Smooth muscle cell (in vitro differentiated cells): ENCODE data around the gene CA7. TPM values are rescaled to one million over a fixed set of nuclear protein-coding genes. Genes with fewer than 3 reads are reported as not detected.
A peak's percentile ranks its signal among the peaks of the same experiment; 100 is the strongest.

Experiments
- DNase-seq: peaks from one replicate; lab custom pipeline; 2025; ENCODE audit not compliant: unreplicated experiment; lab: John Stamatoyannopoulos, UW
- H2AFZ ChIP-seq: fragments of 200-600 bp; sonication (generic); 2 replicates; pipeline ENCODE4 v1.6.0; 2016; ENCODE audit warnings: antibody characterized with exemption, low read depth, mild to moderate bottlenecking
- H3F3A ChIP-seq: fragments of 200-600 bp; sonication (generic); 2 replicates; pipeline ENCODE4 v1.6.0; 2017; ENCODE audit warnings: antibody characterized with exemption, low read depth
- H3K27ac ChIP-seq: fragments of 200-600 bp; sonication (generic); 2 replicates; pipeline ENCODE4 v1.5.1; 2016; ENCODE audit warnings: low read depth, mild to moderate bottlenecking
- H3K27me3 ChIP-seq: fragments of 200-600 bp; sonication (generic); 2 replicates; pipeline ENCODE4 v1.6.1; 2016; ENCODE audit warnings: low read depth, mild to moderate bottlenecking
- H3K36me3 ChIP-seq: fragments of 200-600 bp; sonication (generic); 2 replicates; pipeline ENCODE4 v1.5.1; 2016; ENCODE audit warnings: low read depth
- H3K4me1 ChIP-seq: fragments of 200-600 bp; sonication (generic); 2 replicates; pipeline ENCODE4 v1.5.1; 2016; ENCODE audit warnings: low read depth
- H3K4me2 ChIP-seq: fragments of 200-600 bp; sonication (generic); 2 replicates; pipeline ENCODE4 v1.6.0; 2016; ENCODE audit warnings: mild to moderate bottlenecking
- H3K4me3 ChIP-seq: fragments of 200-600 bp; sonication (generic); 2 replicates; pipeline ENCODE4 v1.5.1; 2016; ENCODE audit warnings: mild to moderate bottlenecking
- H3K79me2 ChIP-seq: fragments of 200-600 bp; sonication (generic); 2 replicates; pipeline ENCODE4 v1.6.0; 2016; ENCODE audit warnings: low read depth, mild to moderate bottlenecking
- H3K9ac ChIP-seq: fragments of 200-600 bp; sonication (generic); 2 replicates; pipeline ENCODE4 v1.6.0; 2016; ENCODE audit warnings: low read depth
- H3K9me3 ChIP-seq: fragments of 200-600 bp; sonication (generic); replicated peaks from 2 replicates; pipeline ENCODE4 v1.5.1; 2016; ENCODE audit warnings: low read depth
- H4K20me1 ChIP-seq: fragments of 200-600 bp; sonication (generic); 2 replicates; pipeline ENCODE4 v1.6.0; 2016; ENCODE audit warnings: low read depth
- CTCF ChIP-seq: fragments of 200-600 bp; sonication (generic); IDR thresholded peaks from 2 replicates; pipeline ENCODE4 v1.5.1; 2017; ENCODE audit warnings: borderline replicate concordance, mild to moderate bottlenecking, antibody characterized with exemption; ENCODE audit not compliant: insufficient read depth, poor library complexity, severe bottlenecking
- WGBS: methylation state at CpG from one replicate; pipeline ENCODE4 v1.1.7; 2016; ENCODE audit warnings: low lambda C conversion rate; 5-methylcytosine and 5-hydroxymethylcytosine counted together
- polyA plus RNA-seq: library from polyadenylated mRNA; unstranded; fragments of >200 nt; fragmentation: Nextera tagmentation; extraction: Ambion mirVana; gene quantifications from 2 replicates; pipeline ENCODE4 v1.2.1, GENCODE V29; 2016
- total RNA-seq: library from RNA; depleted of rRNA; stranded (reverse); fragments of >200 nt; gene quantifications from 2 replicates; pipeline ENCODE4 v1.2.3, GENCODE V29; 2014

The CA7 gene
- total and polyA plus RNA-seq, 2 experiments from 2014 or later: not detected

- H3K4me3 ChIP-seq: no peak overlapping the region
- peak overlapping the region; percentile 97 for H3K27ac ChIP-seq
- H3K4me1 ChIP-seq: peaks cover 11% of the 10 kb centered on the region
- no peaks in the 10 kb centered on the region for H4K20me1 ChIP-seq
- no peak overlapping the region for H2AFZ ChIP-seq
- no peak overlapping the region for H3K4me2 ChIP-seq
- H3K9me3 ChIP-seq: no peaks in the 10 kb centered on the region
- no peak for TF ChIP-seq CTCF
- H3K36me3 ChIP-seq: no peaks in the 10 kb centered on the region
- H3K9ac ChIP-seq: no peak overlapping the region
- H3K79me2 ChIP-seq: no peaks in the 10 kb centered on the region
- DNase-seq: no peak
- no peaks in the 10 kb centered on the region for H3K27me3 ChIP-seq
- H3F3A ChIP-seq: peaks cover 11% of the 10 kb centered on the region
- 69% methylated on average over 14 of the region's 14 CpGs for WGBS
Measured at GRCh38 chr16:66902648-66903543, 58.7 kb downstream of the CA7 start.

Other genes with a start within 250 kb of the CA7 start
- gene CMTM3, start 239.7 kb upstream of the CA7 start, total RNA-seq: 21.8 and 36.6 TPM in 2 replicates
- gene CMTM3, start 239.7 kb upstream of the CA7 start, polyA plus RNA-seq: 57.3 and 57.8 TPM in 2 replicates
- gene CMTM4, start 147.7 kb upstream of the CA7 start, total RNA-seq: 25.2 and 27.0 TPM in 2 replicates
- gene CMTM4, start 147.7 kb upstream of the CA7 start, polyA plus RNA-seq: 7.2 and 9.2 TPM in 2 replicates
- gene DYNC1LI2, start 92.8 kb upstream of the CA7 start, total RNA-seq: 74.1 and 101 TPM in 2 replicates
- gene DYNC1LI2, start 92.8 kb upstream of the CA7 start, polyA plus RNA-seq: 90.8 and 134 TPM in 2 replicates
- gene TERB1, start 42.8 kb upstream of the CA7 start, total RNA-seq: not detected in 2 replicates
- gene TERB1, start 42.8 kb upstream of the CA7 start, polyA plus RNA-seq: not detected in 2 replicates
- 68.4 and 70.7 TPM in 2 replicates for gene NAE1, start 13.4 kb upstream of the CA7 start, total RNA-seq
- gene NAE1, start 13.4 kb upstream of the CA7 start, polyA plus RNA-seq: 55.1 and 59.4 TPM in 2 replicates
- 3.2 and 5.7 TPM in 2 replicates for gene PDP2, start 36.1 kb downstream of the CA7 start, total RNA-seq
- 1.1 and 1.5 TPM in 2 replicates for gene PDP2, start 36.1 kb downstream of the CA7 start, polyA plus RNA-seq
- not detected in 2 replicates for gene CDH16, start 74.5 kb downstream of the CA7 start, total RNA-seq
- not detected in 2 replicates for gene CDH16, start 74.5 kb downstream of the CA7 start, polyA plus RNA-seq
- 7.6 and 11.7 TPM in 2 replicates for gene RRAD, start 81.1 kb downstream of the CA7 start, total RNA-seq
- gene RRAD, start 81.1 kb downstream of the CA7 start, polyA plus RNA-seq: 27.5 and 37.5 TPM in 2 replicates
- 114 and 141 TPM in 2 replicates for gene CIAO2B, start 90.0 kb downstream of the CA7 start, total RNA-seq
- gene CIAO2B, start 90.0 kb downstream of the CA7 start, polyA plus RNA-seq: 173 and 176 TPM in 2 replicates
- 12.1 and 15.7 TPM in 2 replicates for gene CES2, start 91.1 kb downstream of the CA7 start, total RNA-seq
- 26.9 and 34.3 TPM in 2 replicates for gene CES2, start 91.1 kb downstream of the CA7 start, polyA plus RNA-seq
- gene CES3, start 116.9 kb downstream of the CA7 start, total RNA-seq: 0.18 TPM in 1 of 2 replicates, not detected in the other
- gene CES3, start 116.9 kb downstream of the CA7 start, polyA plus RNA-seq: 0.22 and 1.2 TPM in 2 replicates
- gene CES4A, start 144.2 kb downstream of the CA7 start, total RNA-seq: 0.63 and 1.6 TPM in 2 replicates
- 0.93 and 2.3 TPM in 2 replicates for gene CES4A, start 144.2 kb downstream of the CA7 start, polyA plus RNA-seq
- gene CBFB, start 184.7 kb downstream of the CA7 start, total RNA-seq: 41.1 and 53.9 TPM in 2 replicates
- gene CBFB, start 184.7 kb downstream of the CA7 start, polyA plus RNA-seq: 40.2 and 50.9 TPM in 2 replicates